Activated naive CD8-positive, alpha-beta T cell treated with anti-CD3 and anti-CD28 coated beads, Interleukin-2, amount 50 U/mL, for 16 hours (primary cell): ENCODE results near the gene ZMYND11.

Source experiments
- DNase-seq: peaks from one replicate; pipeline ENCODE4 v3.0.0-alpha.2; 2020; ENCODE audit warnings: low read depth, low spot score

Gene ZMYND11

GRCh38 chr10:191703-192518 lies 56.7 kb downstream of the ZMYND11 start:
- no peak for DNase-seq

GRCh38 chr10:194281-194680 lies 59.0 kb downstream of the ZMYND11 start:
- DNase-seq: no peak

DNA sequence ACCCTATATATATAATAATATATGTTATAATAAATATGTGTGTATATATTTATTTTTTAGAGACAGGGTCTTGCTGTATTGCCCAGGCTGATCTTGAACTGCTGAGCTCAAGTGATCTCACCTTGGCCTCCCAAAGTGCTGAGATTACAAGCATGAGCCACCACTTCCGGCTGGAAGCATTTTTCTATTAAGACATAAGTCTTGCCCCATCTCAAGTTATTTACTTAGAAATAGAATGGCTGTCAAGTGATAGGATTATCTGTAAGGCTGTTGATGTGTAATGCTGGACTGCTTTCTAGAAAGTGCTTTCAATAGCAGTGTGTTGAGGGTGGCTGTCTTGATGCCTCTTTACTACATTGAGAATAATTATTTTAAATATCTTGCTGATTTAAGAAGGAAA lies 65.2 kb downstream of the ZMYND11 start:
- no peak for DNase-seq

- DNase-seq: no peak
Observed at GRCh38 chr10:201328-201771, 66.1 kb downstream of the ZMYND11 start.

DNA sequence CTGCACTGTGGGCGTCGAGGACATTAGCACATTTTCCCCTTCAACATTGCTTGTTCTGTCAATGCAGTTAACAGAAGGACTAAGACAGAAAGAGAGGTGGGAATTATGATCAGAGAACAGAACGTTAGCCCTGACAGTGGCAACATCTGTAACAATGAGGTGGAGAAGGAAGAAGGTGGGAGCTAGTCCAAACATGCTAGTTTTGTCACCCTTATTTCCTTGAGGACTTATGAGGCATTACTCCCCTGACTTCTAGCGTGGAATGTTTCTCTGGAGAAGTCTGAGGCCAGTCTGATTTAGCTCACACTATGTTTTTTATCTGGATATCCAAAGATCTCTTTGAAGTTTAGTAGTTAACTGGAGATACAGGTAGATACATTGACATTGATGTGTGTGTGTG lies 73.4 kb downstream of the ZMYND11 start:
- no peak for DNase-seq

DNA sequence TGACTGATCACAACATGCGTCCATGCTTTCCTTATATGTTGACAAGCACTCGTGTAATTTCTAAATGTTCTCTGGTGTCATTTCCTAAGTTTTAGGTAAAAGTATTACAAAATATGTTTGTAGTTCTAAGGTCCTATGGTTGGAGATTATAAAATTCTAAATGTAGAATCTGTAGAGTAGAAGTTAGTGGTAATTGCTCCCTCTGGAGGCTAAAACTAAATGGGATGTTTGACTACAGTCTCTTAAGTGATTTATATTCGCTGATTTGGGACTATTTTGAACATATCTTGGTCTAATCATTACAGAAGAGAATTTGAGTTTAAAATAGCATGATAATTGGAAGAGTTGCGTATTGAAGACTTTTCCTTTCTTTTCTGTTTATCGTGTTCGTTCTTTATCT lies 74.1 kb downstream of the ZMYND11 start:
- DNase-seq: no peak

GRCh38 chr10:210297-210696 lies 75.0 kb downstream of the ZMYND11 start:
- DNase-seq: no peak

GRCh38 chr10:215444-215843 lies 80.2 kb downstream of the ZMYND11 start:
- no peak for DNase-seq

DNA sequence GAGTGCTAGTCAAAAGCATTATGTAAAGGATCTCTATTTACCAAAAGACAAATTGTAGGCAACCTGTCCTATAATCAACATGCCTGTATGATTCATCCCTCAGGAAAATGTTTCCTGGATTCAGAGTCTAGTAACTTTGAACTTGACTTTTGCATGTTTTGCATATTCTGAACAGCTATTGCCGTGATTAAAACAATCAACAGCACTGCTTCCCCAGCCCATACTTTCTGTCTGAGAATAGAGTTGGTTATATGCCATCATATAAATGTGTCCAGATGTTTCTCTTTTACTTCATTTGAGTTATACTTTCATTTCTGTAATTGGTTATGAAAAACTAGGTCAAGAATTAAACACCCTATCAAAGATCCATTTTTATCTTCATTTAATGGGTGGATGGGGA lies 83.5 kb downstream of the ZMYND11 start:
- DNase-seq: no peak

DNA sequence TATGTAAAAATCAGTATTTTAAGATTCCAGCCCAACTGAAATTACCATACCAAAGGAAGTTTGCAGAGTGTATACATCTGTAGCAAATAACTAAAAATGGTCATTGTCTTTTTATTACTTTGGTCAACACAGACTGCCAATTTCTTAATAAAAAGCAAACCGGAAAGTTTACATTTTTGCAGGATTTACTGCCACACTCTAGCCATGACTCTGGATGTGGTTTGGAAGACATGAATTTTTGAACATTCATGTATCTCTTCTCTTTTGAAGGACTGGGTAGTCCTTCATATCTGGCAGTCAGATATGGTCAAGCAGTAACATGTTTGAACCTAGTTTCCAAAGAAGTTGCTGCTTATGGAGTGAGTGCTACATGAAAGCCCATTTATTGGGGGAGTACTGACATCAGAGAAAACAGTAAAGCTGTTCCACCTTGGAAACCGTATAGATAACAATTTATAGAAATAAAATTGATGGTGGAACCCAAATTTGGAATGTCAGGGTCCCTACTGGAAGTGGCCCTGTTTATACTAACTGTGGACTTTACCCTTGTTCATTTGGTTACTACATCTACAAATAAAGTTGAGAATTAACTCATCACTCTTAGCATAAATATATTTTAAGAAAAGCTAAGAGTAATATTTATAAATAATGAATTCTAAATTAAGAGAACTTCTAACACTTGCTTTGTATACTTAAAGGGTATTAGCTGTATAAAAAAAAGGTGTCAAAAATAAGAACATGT lies 84.6 kb downstream of the ZMYND11 start:
- no peak for DNase-seq

- no peak for DNase-seq
Observed at GRCh38 chr10:224571-224970, 89.3 kb downstream of the ZMYND11 start.

DNA sequence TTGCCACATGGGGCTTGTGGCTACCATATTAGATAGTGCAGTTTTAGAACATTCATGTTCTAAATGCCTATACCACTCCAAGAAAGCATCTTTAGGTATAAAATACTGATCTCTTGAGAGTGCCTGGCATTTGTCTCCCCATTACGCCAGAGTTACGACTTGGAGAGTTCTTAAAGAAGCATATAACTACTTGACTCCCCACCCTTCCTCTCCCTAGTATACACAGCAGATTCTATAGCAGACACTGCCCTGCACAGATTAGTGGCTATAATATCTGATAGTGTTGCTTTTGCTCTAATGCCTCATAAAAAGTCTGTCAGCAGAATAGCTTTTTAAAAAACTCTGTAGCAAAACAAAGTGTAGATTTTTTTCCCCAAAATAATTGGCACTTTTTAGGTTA lies 90.8 kb downstream of the ZMYND11 start:
- no peak for DNase-seq

- no peak for DNase-seq
Observed at GRCh38 chr10:227014-227413, 91.8 kb downstream of the ZMYND11 start.

GRCh38 chr10:228366-228765 lies 93.1 kb downstream of the ZMYND11 start:
- no peak for DNase-seq

DNA sequence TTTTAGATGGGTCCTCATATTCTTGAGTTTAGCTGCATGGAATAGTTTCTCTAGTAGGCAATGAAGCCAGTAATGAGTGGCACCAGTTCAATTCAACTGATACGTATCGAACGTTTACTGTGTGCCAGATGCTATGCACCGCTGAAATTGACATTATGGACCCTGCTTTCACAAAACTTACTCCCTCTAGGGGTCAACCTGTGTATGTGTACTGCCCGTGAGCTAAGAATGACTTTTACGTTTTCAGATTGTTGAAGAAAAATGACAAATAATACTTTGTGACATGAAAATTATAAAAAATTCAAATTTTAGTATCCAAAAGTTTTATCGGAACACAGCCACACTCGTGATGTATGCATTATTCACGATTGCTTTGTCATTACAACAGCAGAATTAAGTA lies 95.5 kb downstream of the ZMYND11 start:
- DNase-seq: no peak

GRCh38 chr10:232061-232460 lies 96.8 kb downstream of the ZMYND11 start:
- no peak for DNase-seq

DNA sequence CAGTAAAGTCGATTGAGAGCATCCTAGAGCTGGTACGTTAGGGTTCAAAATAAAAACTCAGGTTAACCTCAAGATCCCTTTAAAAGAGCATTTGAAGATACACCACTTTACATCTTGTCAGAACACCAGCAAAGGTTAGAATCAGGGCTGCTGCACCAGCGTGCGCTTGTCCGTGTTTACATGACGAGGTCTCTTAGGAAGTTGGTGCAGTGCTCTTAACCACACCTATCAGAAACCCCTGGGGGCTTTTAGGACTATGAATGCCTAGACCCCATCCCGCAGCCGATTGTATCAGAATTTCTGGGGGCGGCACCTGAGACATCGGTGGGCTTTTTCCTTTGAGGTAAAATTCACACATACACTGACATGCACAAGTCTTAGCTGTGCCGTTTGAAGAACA lies 97.6 kb downstream of the ZMYND11 start:
- DNase-seq: no peak

GRCh38 chr10:234708-235406 lies 99.6 kb downstream of the ZMYND11 start:
- no peak for DNase-seq

DNA sequence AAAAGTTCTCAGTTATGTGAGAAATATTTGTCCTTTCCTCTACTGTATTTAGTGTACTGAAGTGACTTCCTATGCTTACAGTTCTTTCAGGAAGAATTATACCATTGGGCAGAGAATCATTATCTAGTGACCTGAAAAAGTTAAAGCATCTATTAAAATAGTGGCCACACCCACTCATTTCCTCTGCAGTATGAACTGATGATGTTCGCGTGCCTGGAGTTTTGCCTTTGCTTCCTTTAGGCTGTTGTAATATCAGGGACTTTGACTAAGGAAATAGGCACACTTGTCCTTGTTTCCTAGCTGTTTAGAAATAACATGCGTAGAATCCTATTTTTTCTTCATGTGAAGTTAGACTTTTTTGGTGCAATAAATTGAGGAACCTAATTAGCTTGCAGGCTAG lies 100.7 kb downstream of the ZMYND11 start:
- no peak for DNase-seq

GRCh38 chr10:239109-239508 lies 103.9 kb downstream of the ZMYND11 start:
- DNase-seq: no peak

DNA sequence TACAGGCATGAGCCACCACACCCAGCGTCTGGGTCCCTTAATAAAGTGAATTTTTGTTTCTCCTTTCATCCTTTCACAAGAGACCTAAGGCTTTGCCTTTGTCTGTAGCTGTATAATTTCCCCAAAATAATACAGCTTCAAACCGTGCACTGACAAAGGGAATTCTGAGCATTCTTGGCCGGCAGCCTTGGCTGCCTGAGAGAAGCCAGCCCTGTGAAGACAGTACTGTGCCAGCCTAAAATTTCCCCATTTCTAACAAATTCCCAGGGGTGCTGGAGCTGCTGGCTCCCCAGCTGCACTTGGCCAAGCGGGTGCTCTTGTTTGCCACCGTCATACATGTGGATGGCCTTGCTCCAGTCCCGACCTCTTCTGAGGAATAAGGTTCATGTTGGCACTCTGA lies 106.2 kb downstream of the ZMYND11 start:
- no peak for DNase-seq

DNA sequence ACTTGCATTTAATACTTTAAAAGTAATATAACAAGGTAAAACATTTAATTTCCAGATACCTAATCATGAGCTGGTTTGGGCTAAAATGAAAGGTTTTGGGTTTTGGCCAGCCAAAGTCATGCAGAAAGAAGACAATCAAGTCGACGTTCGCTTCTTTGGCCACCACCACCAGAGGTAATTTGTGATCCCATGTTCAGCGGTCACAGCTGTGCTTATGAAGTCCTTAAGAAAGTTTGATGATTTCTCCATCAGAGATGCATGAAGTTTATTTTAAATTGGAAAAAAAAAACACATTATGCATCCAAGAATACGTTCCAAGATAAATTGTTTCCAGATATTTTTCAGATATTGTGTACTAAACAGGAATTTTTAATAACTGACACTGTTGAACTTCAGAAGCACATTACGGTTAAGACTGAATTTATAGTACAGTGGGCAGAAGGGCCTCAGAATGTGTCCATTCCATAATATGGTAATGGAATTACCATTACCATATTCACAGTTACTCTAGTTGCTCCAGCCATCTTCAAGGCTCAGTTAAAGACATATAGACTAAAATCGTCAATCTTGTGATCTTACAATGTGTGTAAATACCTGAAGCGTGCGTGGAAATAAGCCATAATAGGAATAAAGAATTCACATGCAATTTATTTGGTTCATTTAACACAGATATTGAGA lies 106.8 kb downstream of the ZMYND11 start:
- DNase-seq: no peak
